HK-2 (cell line): ENCODE results near the gene AP2A2.

Source experiments
- DNase-seq: peaks from one replicate; pipeline ENCODE4 v3.0.0-alpha.2; 2018; ENCODE audit not compliant: unreplicated experiment

AP2A2 gene

DNA sequence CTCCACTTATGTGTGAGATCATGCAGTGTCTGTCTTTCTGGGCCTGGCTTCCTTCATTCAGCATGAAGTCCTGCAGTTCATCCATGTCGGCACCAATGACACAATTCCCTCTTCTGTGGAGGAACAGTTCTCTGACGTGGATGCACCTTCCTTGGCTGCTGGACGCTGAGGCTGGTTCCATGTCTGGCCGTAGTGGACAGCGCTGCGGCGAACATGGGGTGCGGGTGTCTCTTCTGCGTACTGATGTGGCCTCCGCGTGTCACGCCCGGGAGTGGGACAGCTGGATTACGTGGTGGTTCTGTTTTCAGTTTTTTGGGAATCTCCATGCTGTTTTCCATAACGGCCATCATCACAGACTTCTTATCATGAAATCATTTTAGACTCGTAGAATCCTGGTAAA is 132.1 kb downstream of the AP2A2 start:
- no peak for DNase-seq

DNA sequence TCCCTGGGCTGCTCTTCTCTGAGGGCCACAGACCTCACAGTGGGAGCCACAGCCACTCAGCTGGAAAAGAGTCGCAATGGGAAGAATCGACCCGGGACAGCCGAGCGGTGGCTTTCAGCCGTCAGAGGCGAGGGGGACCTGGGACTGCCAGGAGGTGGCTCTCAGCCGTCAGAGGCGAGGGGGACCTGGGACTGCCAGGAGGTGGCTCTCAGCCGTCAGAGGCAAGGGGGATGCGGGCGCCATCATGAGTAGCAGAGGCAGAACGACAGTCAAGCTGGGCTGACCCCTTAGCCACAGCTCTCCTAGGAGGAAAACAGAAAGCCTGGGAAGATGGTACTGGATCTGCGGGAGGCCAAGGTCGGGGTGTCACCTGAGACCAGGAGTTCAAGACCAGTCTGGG is 134.1 kb downstream of the AP2A2 start:
- DNase-seq = no peak

DNA sequence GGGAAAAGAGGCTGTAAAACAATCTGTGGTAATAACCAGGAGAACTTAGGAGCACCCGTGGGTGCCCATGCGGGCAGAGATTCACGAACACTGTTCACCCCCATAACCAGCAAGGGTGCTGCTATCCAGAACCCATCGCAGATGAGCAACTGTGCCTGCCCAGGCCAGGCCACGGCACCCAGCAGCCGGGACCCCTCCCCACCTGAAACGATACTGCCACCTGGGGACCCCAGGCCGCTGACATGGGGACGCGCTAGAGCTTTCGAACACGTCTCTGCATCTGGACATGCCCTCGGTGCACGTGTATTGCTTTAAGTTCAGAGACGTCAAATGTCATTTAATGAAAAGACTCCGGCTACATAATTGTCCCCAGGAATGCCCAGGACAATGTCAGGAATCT is 134.7 kb downstream of the AP2A2 start:
- DNase-seq = no peak

DNA sequence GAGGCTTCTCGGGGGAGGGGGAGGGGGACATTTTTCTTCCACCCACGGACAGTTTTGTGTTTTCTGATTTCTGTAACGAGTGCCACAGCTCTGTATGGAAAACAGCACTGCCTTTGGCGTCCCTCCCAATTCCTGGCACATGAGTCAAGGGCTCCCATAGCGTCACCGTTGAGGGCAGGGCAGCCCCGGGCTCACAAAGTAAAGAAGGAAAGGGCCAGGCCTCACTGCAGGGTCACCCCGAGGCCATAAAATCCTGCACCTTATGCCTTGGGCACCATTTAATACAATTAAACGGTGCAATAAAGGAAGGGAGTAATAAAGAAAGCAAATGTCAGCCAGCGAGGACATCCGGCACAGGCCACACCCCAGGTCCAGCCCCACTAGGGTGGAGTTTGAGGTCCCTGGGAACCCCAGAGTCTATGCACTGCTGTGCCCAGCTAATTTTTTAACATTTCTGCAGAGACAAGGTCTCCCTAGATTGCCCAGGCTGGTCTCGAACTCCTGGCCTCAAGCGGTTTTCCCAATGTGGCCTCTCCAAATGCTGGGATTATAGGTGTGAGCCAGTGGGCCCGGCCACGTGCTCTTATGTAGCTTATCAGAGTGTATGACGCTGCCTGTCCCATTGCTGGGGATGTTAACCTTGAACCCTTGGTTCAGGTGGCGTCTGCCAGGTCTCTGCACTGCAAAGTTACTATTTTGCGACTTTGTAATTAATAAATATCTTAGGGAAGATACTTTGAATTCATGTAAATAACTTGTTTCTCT is 135.4 kb downstream of the AP2A2 start:
- peak; percentile 38 for DNase-seq
